H7 (cell line): ENCODE data around the gene BLM. TPM values are rescaled to one million over a fixed set of nuclear protein-coding genes. Genes with fewer than 3 reads are reported as not detected.
"Not testable (repeated sequence)": the region's sequence is repeated elsewhere in the genome, so short reads cannot be mapped to it uniquely, and the experiment has no call there.

Source experiments
- DNase-seq: peaks from one replicate; pipeline ENCODE4 v3.0.0; 2012
- H3K27me3 ChIP-seq: 2 replicates; pipeline ENCODE4 v1.6.0; 2011; ENCODE audit warnings: mild to moderate bottlenecking, low read length; ENCODE audit not compliant: control insufficient read depth, insufficient read depth
- H3K36me3 ChIP-seq: replicated peaks from 2 replicates; pipeline ENCODE4 v1.5.1; 2011; ENCODE audit warnings: low read length; ENCODE audit not compliant: control insufficient read depth, insufficient read depth
- H3K4me3 ChIP-seq: 2 replicates; pipeline ENCODE4 v1.5.1; 2011; ENCODE audit warnings: low read depth, mild to moderate bottlenecking, control low read depth, low read length, moderate library complexity; ENCODE audit not compliant: insufficient read depth
- total RNA-seq: library from RNA; depleted of rRNA; stranded (reverse); fragments of >200 nt; shearing (Covaris generic); gene quantifications from 2 replicates; pipeline ENCODE4 v1.2.3, GENCODE V29; 2014; rRNA removed

Gene BLM
- total RNA-seq = 29.7 and 36.4 TPM in 2 replicates

DNA sequence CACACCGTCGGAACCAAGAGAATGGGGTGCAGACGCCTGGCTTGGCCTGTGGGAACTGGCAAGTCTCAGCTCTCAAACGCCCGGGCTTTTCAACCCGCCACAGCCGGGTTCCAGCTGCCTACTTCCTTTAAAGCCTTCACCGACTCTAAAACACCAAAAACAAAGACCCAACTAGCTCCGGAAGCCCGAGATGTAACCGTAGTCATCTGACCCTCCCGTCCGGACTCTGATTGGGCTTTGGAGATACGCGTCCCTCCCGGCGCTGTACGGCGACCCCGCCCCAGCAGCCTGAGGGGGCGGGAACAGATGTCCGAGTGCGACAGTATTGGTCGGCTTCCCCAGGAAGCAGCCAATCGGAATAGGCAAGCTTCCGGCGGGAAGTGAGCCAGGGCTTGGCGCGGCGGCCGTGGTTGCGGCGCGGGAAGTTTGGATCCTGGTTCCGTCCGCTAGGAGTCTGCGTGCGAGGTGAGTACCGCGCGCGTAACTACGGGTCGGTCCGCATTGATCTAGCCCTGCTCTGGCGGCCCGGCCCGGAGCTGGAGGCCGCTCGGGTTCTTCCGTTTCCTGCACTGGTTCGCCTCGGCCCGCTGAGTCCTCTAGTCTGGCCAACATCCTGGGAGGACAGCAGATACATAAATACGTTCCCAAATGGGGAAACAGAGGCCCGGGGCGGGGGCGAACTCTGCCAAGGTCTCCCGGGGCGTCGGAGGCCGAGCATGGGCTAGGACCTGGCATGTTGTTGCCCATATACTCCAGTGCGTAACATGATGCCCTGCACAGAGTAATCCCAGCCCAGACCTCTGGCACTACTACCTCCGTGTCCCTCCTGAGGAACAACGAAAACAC is at the start of gene BLM:
Gene BLM, plus strand, starts transcription at position 371 of the 846 bp plus-strand sequence. CDS start 30,047 bp downstream, outside the sequence.
- DNase-seq = peak; percentile 97
- no peaks in the 10 kb centered on the region for H3K27me3 ChIP-seq
- peak within 1 kb of the TSS; percentile 93 for H3K4me3 ChIP-seq
- no peaks in the 10 kb centered on the region for H3K36me3 ChIP-seq

DNA sequence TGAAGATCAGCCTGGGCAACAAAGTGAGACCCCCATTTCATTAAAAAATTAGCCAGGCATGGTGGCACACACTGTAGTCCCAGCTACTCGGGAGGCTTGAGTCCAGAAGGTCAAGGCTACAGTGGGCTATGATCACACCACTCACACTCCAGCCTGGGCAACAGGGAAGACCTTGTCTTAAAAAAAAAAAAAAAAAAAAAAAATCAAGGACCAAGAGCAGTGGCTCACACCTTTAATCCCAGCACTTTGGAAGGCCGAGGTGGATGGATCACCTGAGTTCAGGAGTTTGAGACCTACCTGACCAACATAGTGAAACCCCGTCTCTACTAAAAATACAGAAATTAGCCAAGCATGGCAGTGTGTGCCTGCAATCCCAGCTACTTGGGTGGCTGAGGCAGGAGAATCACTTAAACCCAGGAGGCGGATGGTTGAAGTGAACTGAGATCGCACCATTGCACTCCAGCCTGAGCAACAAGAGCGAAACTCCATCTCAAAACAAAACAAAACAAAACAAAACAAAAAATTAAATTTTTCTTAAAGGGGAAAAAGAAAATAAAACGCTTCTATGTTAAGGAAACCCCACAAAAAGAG is 49.3 kb upstream of the BLM start:
- not testable (repeated sequence) for DNase-seq, H3K27me3 ChIP-seq, H3K4me3 ChIP-seq, H3K36me3 ChIP-seq

DNA sequence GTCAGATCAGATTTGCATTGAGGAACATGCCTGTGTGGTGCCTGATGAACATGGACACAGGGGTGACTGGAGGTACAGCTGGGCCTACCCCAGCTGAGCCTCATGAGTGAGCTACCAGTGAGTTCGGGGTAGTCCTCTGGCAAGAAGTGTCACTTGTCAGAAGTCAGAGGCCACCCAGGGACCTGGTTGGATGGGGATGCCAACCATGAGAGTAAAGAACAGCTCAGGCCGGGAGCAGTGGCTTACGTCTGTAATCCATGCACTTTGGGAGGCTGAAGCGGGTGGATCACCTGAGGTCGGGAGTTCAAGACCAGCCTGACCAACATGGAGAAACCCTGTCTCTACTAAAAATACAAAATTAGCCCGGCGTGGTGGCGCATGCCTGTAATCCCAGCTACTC is 46.5 kb upstream of the BLM start:
- H3K4me3 ChIP-seq, H3K36me3 ChIP-seq, H3K27me3 ChIP-seq, DNase-seq: not testable (repeated sequence)

DNA sequence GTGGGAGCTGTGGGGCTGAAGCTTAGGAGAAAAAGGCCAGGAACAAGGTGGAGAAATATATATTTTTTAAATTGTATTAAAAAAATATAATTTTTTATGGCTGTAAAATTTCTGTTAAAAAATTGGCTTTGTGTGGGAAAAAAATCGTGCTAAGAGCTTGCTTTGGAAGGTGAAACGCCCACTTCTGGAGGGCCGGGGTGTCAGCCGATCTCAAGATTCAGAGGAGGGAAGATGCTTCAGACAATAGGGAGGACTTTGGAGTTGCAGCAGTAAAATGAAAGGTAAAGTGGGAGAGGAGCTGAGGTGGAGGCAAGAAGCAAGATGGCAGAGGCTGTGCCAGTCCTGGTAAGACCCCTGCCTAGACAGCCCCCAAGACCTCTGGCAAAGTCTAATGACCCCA is 45.9 kb upstream of the BLM start:
- DNase-seq = no peak
- H3K36me3 ChIP-seq = no peaks in the 10 kb centered on the region
- no peaks in the 10 kb centered on the region for H3K27me3 ChIP-seq
- no peak overlapping the region for H3K4me3 ChIP-seq

DNA sequence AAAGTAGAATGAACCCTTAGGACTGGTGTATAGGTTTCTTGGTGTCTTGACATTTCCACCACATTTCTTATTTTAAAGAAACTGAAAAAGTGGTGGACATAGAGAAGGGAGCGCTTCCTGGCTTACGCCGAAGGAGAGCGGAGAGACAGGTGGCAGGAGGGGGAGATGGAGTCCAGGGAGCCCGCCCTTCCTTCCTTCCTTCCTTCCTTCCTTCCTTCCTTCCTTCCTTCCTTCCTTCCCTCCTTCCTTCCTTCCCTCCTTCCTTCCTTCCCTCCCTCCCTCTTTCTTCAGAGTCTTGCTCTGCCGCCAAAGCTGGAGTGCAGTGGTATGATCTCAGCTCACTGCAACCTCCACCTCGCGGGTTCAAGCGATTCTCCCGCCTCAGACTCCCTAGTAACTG is 43.8 kb upstream of the BLM start:
- not testable (repeated sequence) for H3K4me3 ChIP-seq, H3K36me3 ChIP-seq, DNase-seq, H3K27me3 ChIP-seq

DNA sequence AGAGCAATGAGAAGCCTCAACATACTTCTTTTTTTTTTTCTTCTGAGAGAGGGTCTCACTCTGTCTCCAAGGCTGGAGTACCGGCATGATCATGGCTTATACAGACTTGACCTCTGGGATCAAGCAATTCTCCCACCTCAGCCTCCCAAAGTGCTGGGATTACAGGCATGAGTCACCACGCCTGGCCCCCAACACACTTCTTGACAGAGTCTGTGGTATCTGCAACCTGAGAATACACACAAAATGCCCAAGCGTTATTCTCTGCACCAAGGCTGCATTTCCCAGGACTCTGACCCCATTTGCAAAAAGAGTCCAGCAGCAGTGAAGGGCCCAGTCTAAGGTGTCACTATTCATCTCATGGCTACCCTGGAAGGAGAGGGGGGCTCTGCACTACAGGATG is 42.7 kb upstream of the BLM start:
- DNase-seq = no peak
- Histone ChIP-seq H3K4me3 (no peak overlapping the region), H3K27me3 (no peaks in the 10 kb centered on the region), H3K36me3 (no peaks in the 10 kb centered on the region)

- no peak overlapping the region for H3K4me3 ChIP-seq
- H3K36me3 ChIP-seq = no peaks in the 10 kb centered on the region
- H3K27me3 ChIP-seq = no peaks in the 10 kb centered on the region
- DNase-seq = no peak
Measured at GRCh38 chr15:90675464-90675863, 41.7 kb upstream of the BLM start.

GRCh38 chr15:90677807-90678790 is 39.0 kb upstream of the BLM start:
- no peak for DNase-seq
- no peaks in the 10 kb centered on the region for H3K36me3 ChIP-seq
- no peak overlapping the region for H3K4me3 ChIP-seq
- no peaks in the 10 kb centered on the region for H3K27me3 ChIP-seq

DNA sequence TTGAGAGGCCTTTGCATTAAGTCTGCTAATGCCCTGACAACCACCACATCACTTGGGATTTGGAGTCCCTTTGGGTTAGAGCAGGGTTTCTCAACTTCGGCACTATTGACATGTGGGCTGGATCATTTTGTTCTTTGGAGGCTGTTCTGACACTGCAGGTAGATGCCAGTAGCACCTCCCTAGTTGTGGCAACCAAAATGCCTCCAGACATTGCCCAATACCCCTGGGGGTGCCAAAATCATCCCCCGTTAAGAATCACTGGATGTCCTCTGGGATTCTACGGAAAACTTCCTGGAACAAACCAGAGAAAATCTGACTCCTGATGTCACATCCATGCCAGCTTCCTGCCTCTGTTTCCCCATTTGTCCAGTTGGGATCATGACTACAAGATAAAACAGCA is 37.2 kb upstream of the BLM start:
- no peak for DNase-seq
- Histone ChIP-seq H3K36me3 (no peaks in the 10 kb centered on the region), H3K4me3 (no peak overlapping the region), H3K27me3 (no peaks in the 10 kb centered on the region)

- no peaks in the 10 kb centered on the region for H3K27me3 ChIP-seq
- H3K36me3 ChIP-seq = no peaks in the 10 kb centered on the region
- no peak for DNase-seq
- no peak overlapping the region for H3K4me3 ChIP-seq
Measured at GRCh38 chr15:90680371-90680935, 36.7 kb upstream of the BLM start.

DNA sequence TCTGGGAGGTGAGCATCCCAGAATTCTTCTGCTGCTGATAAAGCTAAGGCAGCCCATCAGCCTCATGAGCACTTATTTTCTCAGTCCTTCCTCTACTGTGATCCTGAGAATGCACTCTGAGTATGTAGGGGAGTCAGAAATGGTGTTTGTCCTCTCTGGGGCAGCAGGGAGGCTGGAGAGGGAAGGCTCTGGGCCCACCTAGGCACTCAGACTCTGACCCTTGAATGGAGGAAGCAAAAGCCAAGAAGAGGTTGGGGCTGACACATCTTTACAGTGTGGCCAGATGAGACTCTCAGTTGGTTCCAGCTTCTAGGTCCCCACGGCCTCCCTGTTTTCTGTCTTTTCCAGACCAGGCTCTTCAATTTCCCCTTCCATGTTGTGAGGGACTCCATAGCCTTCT is 36.1 kb upstream of the BLM start:
- H3K4me3 ChIP-seq = no peak overlapping the region
- no peaks in the 10 kb centered on the region for H3K36me3 ChIP-seq
- H3K27me3 ChIP-seq = no peaks in the 10 kb centered on the region
- DNase-seq = no peak

DNA sequence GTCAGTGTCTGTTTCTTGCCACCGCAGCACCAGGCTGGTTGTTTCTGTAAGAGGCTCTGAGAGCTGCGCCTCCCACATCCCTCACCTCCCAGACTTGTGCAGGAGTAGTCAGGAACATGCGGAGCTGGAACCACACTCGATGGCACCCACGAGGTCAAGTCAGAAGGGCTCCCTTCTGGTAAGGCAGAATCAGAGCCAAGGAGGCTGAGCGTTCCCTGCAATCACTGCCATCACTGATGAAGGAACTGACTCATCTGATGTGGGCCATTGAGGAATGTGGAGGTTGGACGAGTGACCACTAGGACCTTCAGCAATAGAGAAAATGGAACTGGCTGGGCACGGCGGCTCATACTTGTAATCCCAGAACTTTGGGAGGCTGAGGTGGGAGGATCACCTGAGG is 35.7 kb upstream of the BLM start:
- peak; percentile 2 for DNase-seq
- no peaks in the 10 kb centered on the region for H3K27me3 ChIP-seq

GRCh38 chr15:90683371-90683770 is 33.8 kb upstream of the BLM start:
- DNase-seq = peak; percentile 23
- H3K27me3 ChIP-seq = no peaks in the 10 kb centered on the region
- no peak overlapping the region for H3K4me3 ChIP-seq
- no peaks in the 10 kb centered on the region for H3K36me3 ChIP-seq

More for the DNA sequence above, 35.7 kb upstream of the BLM start:
- Histone ChIP-seq H3K36me3 (no peaks in the 10 kb centered on the region), H3K4me3 (no peak overlapping the region)

DNA sequence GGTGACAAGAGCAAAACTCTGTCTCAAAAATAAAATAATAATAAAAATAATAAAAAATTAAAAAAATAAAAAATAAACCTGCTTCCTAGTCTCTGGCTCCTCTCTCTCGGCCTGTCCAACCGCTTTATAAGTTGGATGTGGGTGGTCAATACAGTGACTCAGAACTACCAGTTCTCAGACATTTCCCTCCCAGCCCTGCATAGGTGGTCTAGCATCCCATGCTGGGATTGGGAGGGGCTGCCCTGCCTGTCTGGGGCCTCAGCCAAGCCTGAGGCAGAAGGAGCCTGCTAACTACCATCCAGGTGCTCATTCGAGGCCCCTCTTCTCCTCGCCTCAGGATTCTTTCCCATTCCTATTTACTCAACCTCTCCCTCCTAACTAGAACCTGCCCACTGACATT is 33.3 kb upstream of the BLM start:
- Histone ChIP-seq H3K4me3 (no peak overlapping the region), H3K36me3 (no peaks in the 10 kb centered on the region), H3K27me3 (no peaks in the 10 kb centered on the region)
- peak; percentile 15 for DNase-seq
